HepG2 (cell line): ENCODE results near the gene KRTCAP3. TPM values are rescaled to one million over a fixed set of nuclear protein-coding genes. Genes with fewer than 3 reads are reported as not detected.

Experiments
- ARNT2 ChIP-seq: sonication (generic); formaldehyde crosslinking; IDR thresholded peaks from 2 replicates; pipeline ENCODE4 v1.8.0; 2022; ENCODE audit warnings: mild to moderate bottlenecking, low read depth, missing genetic modification reagents, moderate library complexity
- BHLHE40 ChIP-seq: IDR thresholded peaks from 2 replicates; pipeline ENCODE4 v1.6.1; 2011; ENCODE audit warnings: low read length, improper control_type of control experiment
- CHD4 ChIP-seq: fragments of 200-600 bp; sonication (generic); IDR thresholded peaks from 2 replicates; pipeline ENCODE4 v1.7.0; 2017; ENCODE audit warnings: mild to moderate bottlenecking, low read length, borderline replicate concordance
- DR1 ChIP-seq: sonication (generic); formaldehyde crosslinking; IDR thresholded peaks from 2 replicates; pipeline ENCODE4 v1.8.0; 2021; ENCODE audit warnings: mild to moderate bottlenecking, missing genetic modification reagents, inconsistent platforms
- HINFP ChIP-seq: sonication (generic); formaldehyde crosslinking; IDR thresholded peaks from 2 replicates; pipeline ENCODE4 v1.4.0; 2020; ENCODE audit warnings: low read depth, mild to moderate bottlenecking, missing genetic modification reagents
- HNF1B ChIP-seq: sonication (generic); formaldehyde crosslinking; IDR thresholded peaks from 2 replicates; pipeline ENCODE4 v1.5.1; 2020; ENCODE audit warnings: mild to moderate bottlenecking, moderate library complexity, missing genetic modification reagents
- HOXA5 ChIP-seq: sonication (generic); formaldehyde crosslinking; IDR thresholded peaks from 2 replicates; pipeline ENCODE4 v1.4.0; 2020; ENCODE audit warnings: missing genetic modification reagents
- KDM3A ChIP-seq: IDR thresholded peaks from 2 replicates; pipeline ENCODE4 v1.6.1; 2018; ENCODE audit warnings: low read depth, missing compliant biosample characterization
- MED13 ChIP-seq: sonication (generic); formaldehyde crosslinking; IDR thresholded peaks from 2 replicates; pipeline ENCODE4 v1.5.0; 2020; ENCODE audit warnings: missing genetic modification reagents
- MYC ChIP-seq: sonication (generic); formaldehyde crosslinking; IDR thresholded peaks from 2 replicates; pipeline ENCODE4 v1.9.0; 2021; ENCODE audit warnings: missing genetic modification reagents, borderline replicate concordance
- RARA ChIP-seq: IDR thresholded peaks from 2 replicates; pipeline ENCODE4 v1.6.1; 2016; ENCODE audit warnings: missing genetic modification reagents, missing compliant biosample characterization
- SIN3B ChIP-seq: fragments of 150-350 bp; IDR thresholded peaks from 2 replicates; pipeline ENCODE4 v1.6.1; 2014; ENCODE audit warnings: low read length
- SMYD3 ChIP-seq: sonication (generic); formaldehyde crosslinking; IDR thresholded peaks from 2 replicates; pipeline ENCODE4 v1.8.1; 2023; ENCODE audit warnings: mild to moderate bottlenecking, missing genetic modification reagents
- SP4 ChIP-seq: sonication (generic); formaldehyde crosslinking; IDR thresholded peaks from 2 replicates; pipeline ENCODE4 v1.8.1; 2023; ENCODE audit warnings: mild to moderate bottlenecking, missing genetic modification reagents
- THAP7 ChIP-seq: sonication (generic); formaldehyde crosslinking; IDR thresholded peaks from 2 replicates; pipeline ENCODE4 v1.8.1; 2023; ENCODE audit warnings: mild to moderate bottlenecking, missing genetic modification reagents
- TRIM22 ChIP-seq: fragments of 450-650 bp; IDR thresholded peaks from 2 replicates; pipeline ENCODE4 v1.6.1; 2017
- XRCC5 ChIP-seq: fragments of 200-400 bp; formaldehyde crosslinking; optimal IDR thresholded peaks from 2 replicates; pipeline ENCODE3; 2017; ENCODE audit warnings: mild to moderate bottlenecking, low read length
- ZNF234 ChIP-seq: sonication (generic); formaldehyde crosslinking; conservative IDR thresholded peaks from 2 replicates; pipeline ENCODE4 v1.5.1; 2020; ENCODE audit warnings: mild to moderate bottlenecking, missing genetic modification reagents
- ZNF264 ChIP-seq: sonication (generic); formaldehyde crosslinking; IDR thresholded peaks from 2 replicates; pipeline ENCODE4 v1.4.0; 2020; ENCODE audit warnings: missing genetic modification reagents
- ZNF335 ChIP-seq: sonication (generic); formaldehyde crosslinking; IDR thresholded peaks from 2 replicates; pipeline ENCODE4 v1.4.0; 2020; ENCODE audit warnings: missing genetic modification reagents
- ZNF564 ChIP-seq: sonication (generic); formaldehyde crosslinking; IDR thresholded peaks from 2 replicates; pipeline ENCODE4 v1.8.1; 2023; ENCODE audit warnings: mild to moderate bottlenecking, missing genetic modification reagents
- ZNF672 ChIP-seq: sonication (generic); formaldehyde crosslinking; IDR thresholded peaks from 2 replicates; pipeline ENCODE4 v1.8.1; 2022; ENCODE audit warnings: missing genetic modification reagents
- ZNF816 ChIP-seq: sonication (generic); formaldehyde crosslinking; IDR thresholded peaks from 2 replicates; pipeline ENCODE4 v1.8.0; 2022; ENCODE audit warnings: missing genetic modification reagents, mild to moderate bottlenecking, borderline replicate concordance
- ZSCAN5A ChIP-seq: sonication (generic); formaldehyde crosslinking; IDR thresholded peaks from 2 replicates; pipeline ENCODE4 v1.8.0; 2022; ENCODE audit warnings: mild to moderate bottlenecking, missing genetic modification reagents, borderline replicate concordance
- polyA plus RNA-seq, 8 experiments: library from polyadenylated mRNA; depleted of rRNA in 3 of 8; stranded (reverse) in 7 of 8; unstranded in 1 of 8; fragments of >200 nt; fragmentation: Illumina TruSeq in 4 of 8; extraction: Trizol in 4 of 8; gene quantifications; 2 replicates each; pipeline versions ENCODE4 v1.2.1 to v1.2.3, GENCODE V29; 2011 to 2016; ENCODE audit warnings: low read depth in 4 of 8, missing spikeins in 1 of 8, mixed read lengths in 1 of 8; ENCODE audit not compliant: insufficient read depth in 1 of 8
- total RNA-seq, 5 experiments: library from RNA; depleted of rRNA; stranded (reverse); fragments of >200 nt; fragmentation: Illumina TruSeq; extraction: Trizol; gene quantifications; 2 replicates each; pipeline ENCODE4 v1.2.3, GENCODE V29; 2016; ENCODE audit warnings: low read depth in 1 of 5

Gene KRTCAP3
- total and polyA plus RNA-seq, 2 of the 13 experiments (the other 11 are each of a cell fraction or from before 2014, with no cell fraction given), result 2.1 to 4.5 TPM

- TF ChIP-seq SMYD3 (CRISPR knock-in tag) (peak; percentile 90), MYC (peak; percentile 94), DR1 (peak; percentile 88), MED13 (CRISPR knock-in tag) (no peak; the same call in 1 of the 2 replicates), THAP7 (CRISPR knock-in tag) (peak; percentile 92), XRCC5 (peak; percentile 46), ZSCAN5A (peak; percentile 84; the same call in 1 of the 2 replicates), KDM3A (CRISPR knock-in tag) (peak; percentile 71; the same call in 1 of the 2 replicates), SIN3B (no peak), HOXA5 (CRISPR knock-in tag) (peak; percentile 58; the same call in 1 of the 2 replicates), HINFP (CRISPR knock-in tag) (peak; percentile 86; the same call in 1 of the 2 replicates), CHD4 (no peak), TRIM22 (no peak), ZNF672 (CRISPR knock-in tag) (no peak), HNF1B (peak; percentile 94), ZNF335 (CRISPR knock-in tag) (peak; percentile 70; the same call in 1 of the 2 replicates), SP4 (CRISPR knock-in tag) (peak; percentile 95), ARNT2 (peak; percentile 98), ZNF816 (CRISPR knock-in tag) (peak; percentile 81; the same call in 1 of the 2 replicates), BHLHE40 (no peak), ZNF234 (CRISPR knock-in tag) (0 out of 2 replicates have a peak, but pooled peaks have one; percentile 20), ZNF564 (peak; percentile 10; the same call in 1 of the 2 replicates), ZNF264 (CRISPR knock-in tag) (no peak), RARA (no peak; the same call in none of the 2 replicates)
Measured at GRCh38 chr2:27409321-27410073, 32.7 kb upstream of the KRTCAP3 start, which contains the start of gene PPM1G (continued).
